Adrenal gland (tissue), 12 donors: ENCODE measurements around the gene PDLIM7. TPM values are rescaled to one million over a fixed set of nuclear protein-coding genes. Genes with fewer than 3 reads are reported as not detected.
A peak's percentile ranks its signal among the peaks of the same experiment; 100 is the strongest.

ENCODE experiments used
- DNase-seq, 7 donors: peaks; one replicate each; pipeline ENCODE4 v3.0.0-alpha.2; 2019 to 2020
- H3K27ac ChIP-seq, 5 donors: fragments of 200-600 bp; sonication (generic) in 4 of 5; 1 replicate in 3 of 5; 2 replicates in 2 of 5; pipeline versions ENCODE4 v1.5.1 to v1.8.0; 2016 to 2020; ENCODE audit warnings: mild to moderate bottlenecking in 1 of 5
- H3K27me3 ChIP-seq: fragments of 200-600 bp; 2 replicates; pipeline ENCODE4 v1.8.0; 2021
- H3K36me3 ChIP-seq, 2 donors: fragments of 200-600 bp; replicated peaks in 1 of 2; 1 replicate in 1 of 2; 2 replicates in 1 of 2; pipeline versions ENCODE4 v1.5.1 to v1.8.0; 2018 to 2022
- H3K4me1 ChIP-seq, 2 donors: fragments of 200-600 bp; replicated peaks in 1 of 2; 1 replicate in 1 of 2; 2 replicates in 1 of 2; pipeline versions ENCODE4 v1.5.1 to v1.8.0; 2018 to 2021
- H3K4me3 ChIP-seq, 4 donors: fragments of 200-600 bp; sonication (generic) in 3 of 4; one replicate each; pipeline ENCODE4 v1.5.1; 2016 to 2018
- H3K9me3 ChIP-seq, 3 donors: fragments of 200-600 bp; sonication (generic) in 1 of 3; replicated peaks in 1 of 3; 1 replicate in 2 of 3; 2 replicates in 1 of 3; pipeline versions ENCODE4 v1.5.1 to v1.8.0; 2016 to 2021
- CTCF ChIP-seq, 6 experiments: fragments of 450-650 bp in 4 of 6; fragments of 200-600 bp in 2 of 6; sonication (generic) in 1 of 6; IDR thresholded peaks; 1 replicate in 5 of 6; 2 replicates in 1 of 6; pipeline versions ENCODE4 v1.5.1 to v1.8.0; 2016 to 2021; ENCODE audit warnings: antibody characterized with exemption in 6 of 6, mild to moderate bottlenecking in 2 of 6, moderate library complexity in 1 of 6
- POLR2A ChIP-seq, 2 donors: fragments of 450-650 bp; IDR thresholded peaks; one replicate each; pipeline ENCODE4 v1.6.1; 2017; ENCODE audit warnings: antibody characterized with exemption in 2 of 2, mild to moderate bottlenecking in 2 of 2, moderate library complexity in 1 of 2
- WGBS, 4 donors: extraction: QIAGEN DNeasy Blood & Tissue Kit in 2 of 4; methylation state at CpG; one replicate each; pipeline versions ENCODE4 v1.1.5 to v1.1.7; 2013 to 2017; 5-methylcytosine and 5-hydroxymethylcytosine counted together
- intact Hi-C, 2 donors: fragments of 100-400 bp; cut with DNase I; formaldehyde crosslinking; loops; one replicate each; pipeline versions ENCODE4 v1.14.1 to v1.15.0; 2022 to 2023
- polyA plus RNA-seq, 3 donors: library from polyadenylated mRNA; stranded (reverse); fragments of 200-250 nt in 2 of 3; fragments of 350-450 nt in 1 of 3; fragmentation: Illumina TruSeq in 1 of 3; extraction: RNeasy Lipid Tissue Mini Kit (QIAGEN cat#74804) in 1 of 3; gene quantifications; one replicate each; pipeline ENCODE4 v1.2.3, GENCODE V29; 2013 to 2014
- total RNA-seq, 9 donors: library from RNA; depleted of rRNA in 4 of 9; stranded (reverse); fragments of >200 nt in 4 of 9; fragments of 120-200 nt in 1 of 9; fragmentation: NEBNext Ultra II Directional in 1 of 9; extraction: Animal tissue kit (Norgen Biotek cat#: 25700) in 1 of 9; gene quantifications; one replicate each; pipeline versions ENCODE4 v1.1.0 to v1.2.4, GENCODE V29; 2013 to 2023
- donor health status: healthy with polysubstance abuse.
- donor health status: Bipolar disorder and iron deficiency.
- donor health status: DM: yes; HTN: yes; CAD: no.
- donor health status: DM: no; HTN: no; CAD: no.
- donor health status: DM: no; HTN: no; CAD: no.
- donor health status: DM: yes; HTN: yes; CAD: no.

PDLIM7 gene
- total and polyA plus RNA-seq, 12 donors: 6.5 to 246 (median 38.9) TPM

- 91 to 99% (median 97%) methylated on average over 14 to 15 of the region's 15 CpGs for WGBS, 4 donors
- H3K9me3 ChIP-seq: no peaks in the 10 kb centered on the region
- no peak overlapping the region for H3K4me3 ChIP-seq
- H3K27me3 ChIP-seq: no peaks in the 10 kb centered on the region
- no peak for TF ChIP-seq CTCF (IDR thresholded peaks at IDR 0.05)
- no peak for TF ChIP-seq POLR2A (IDR thresholded peaks at IDR 0.05)
- H3K36me3 ChIP-seq: peaks cover 0 to 50% of the 10 kb centered on the region in 2 donors
- no peak overlapping the region for H3K27ac ChIP-seq
- DNase-seq: no peak
- peaks cover 11 to 14% of the 10 kb centered on the region in 2 donors for H3K4me1 ChIP-seq
- intact Hi-C loops: no loop called here
Observed at GRCh38 chr5:177513500-177513899, 16.1 kb upstream of the PDLIM7 start.

- no peaks in the 10 kb centered on the region for H3K27me3 ChIP-seq
- no peak for DNase-seq
- H3K4me3 ChIP-seq: no peak overlapping the region
- peaks cover 11 to 14% of the 10 kb centered on the region in 2 donors for H3K4me1 ChIP-seq
- TF ChIP-seq POLR2A (IDR thresholded peaks at IDR 0.05) (no peak), CTCF (IDR thresholded peaks at IDR 0.05) (no peak)
- WGBS, 4 donors: 75 to 90% (median 89%) methylated on average over 4 to 16 of the region's 16 CpGs
- H3K36me3 ChIP-seq: peaks cover 0 to 50% of the 10 kb centered on the region in 2 donors
- H3K9me3 ChIP-seq: no peaks in the 10 kb centered on the region
- intact Hi-C loops: no loop called here
- no peak overlapping the region for H3K27ac ChIP-seq
Observed at GRCh38 chr5:177512736-177513380, 15.5 kb upstream of the PDLIM7 start.

- Histone ChIP-seq H3K9me3 (no peaks in the 10 kb centered on the region), H3K36me3 (peaks cover 0 to 50% of the 10 kb centered on the region in 2 donors), H3K4me1 (peaks cover 11 to 14% of the 10 kb centered on the region in 2 donors), H3K4me3 (no peak overlapping the region), H3K27ac (no peak overlapping the region), H3K27me3 (no peaks in the 10 kb centered on the region)
- DNase-seq: no peak
- intact Hi-C loops: no loop called here
- 91 to 96% (median 95%) methylated on average over 16 to 34 of the region's 34 CpGs for WGBS, 4 donors
- TF ChIP-seq CTCF (IDR thresholded peaks at IDR 0.05) (no peak), POLR2A (IDR thresholded peaks at IDR 0.05) (no peak)
Observed at GRCh38 chr5:177511796-177512675, 14.6 kb upstream of the PDLIM7 start.

GRCh38 chr5:177511181-177511580 is 13.8 kb upstream of the PDLIM7 start:
- intact Hi-C loops: no loop called here
- Histone ChIP-seq H3K4me1 (peaks cover 9 to 11% of the 10 kb centered on the region in 2 donors), H3K36me3 (peaks cover 0 to 50% of the 10 kb centered on the region in 2 donors), H3K27me3 (no peaks in the 10 kb centered on the region), H3K9me3 (no peaks in the 10 kb centered on the region), H3K27ac (peak overlapping the region in 2 of 5 donors; percentile 23 to 92), H3K4me3 (no peak overlapping the region)
- WGBS, 4 donors: 87 to 96% (median 92%) methylated on average over 2 to 5 of the region's 5 CpGs
- TF ChIP-seq POLR2A (IDR thresholded peaks at IDR 0.05) (no peak), CTCF (IDR thresholded peaks at IDR 0.05) (no peak)
- DNase-seq: no peak
